ENCODE measurements around the gene VAC14.

The VAC14 gene

GRCh38 chr16:70706948-70707465 lies 94.0 kb downstream of the VAC14 start:
- no peak for DNase-seq (ENCODE audit: low spot score)

GRCh38 chr16:70705056-70705455 lies 95.9 kb downstream of the VAC14 start:
- DNase-seq (ENCODE audit: low spot score), result no peak

- DNase-seq (ENCODE audit: low spot score), result no peak
Observed at GRCh38 chr16:70704586-70704985, 96.4 kb downstream of the VAC14 start.

- DNase-seq (ENCODE audit: low spot score), result no peak
Observed at GRCh38 chr16:70703835-70704381, 97.0 kb downstream of the VAC14 start.

GRCh38 chr16:70703041-70703834 lies 97.7 kb downstream of the VAC14 start:
- DNase-seq (ENCODE audit: low spot score), result peak; percentile 82

- no peak for DNase-seq (ENCODE audit: low spot score)
Observed at GRCh38 chr16:70702624-70703023, 98.3 kb downstream of the VAC14 start.

- no peak for DNase-seq (ENCODE audit: low spot score)
Observed at GRCh38 chr16:70701998-70702397, 99.0 kb downstream of the VAC14 start.

- no peak for DNase-seq (ENCODE audit: low spot score)
Observed at GRCh38 chr16:70701596-70701995, 99.4 kb downstream of the VAC14 start.

- no peak for DNase-seq (ENCODE audit: low spot score)
Observed at GRCh38 chr16:70701036-70701435, 99.9 kb downstream of the VAC14 start.

- DNase-seq (ENCODE audit: low spot score), result peak; percentile 91
Observed at GRCh38 chr16:70700101-70701020, 100.6 kb downstream of the VAC14 start.

GRCh38 chr16:70699696-70700095 lies 101.3 kb downstream of the VAC14 start:
- DNase-seq (ENCODE audit: low spot score), result no peak

- DNase-seq (ENCODE audit: low spot score), result no peak
Observed at GRCh38 chr16:70698901-70699300, 102.1 kb downstream of the VAC14 start.

- no peak for DNase-seq (ENCODE audit: low spot score)
Observed at GRCh38 chr16:70697594-70698170, 103.3 kb downstream of the VAC14 start.

GRCh38 chr16:70696952-70697593 lies 103.9 kb downstream of the VAC14 start:
- no peak for DNase-seq (ENCODE audit: low spot score)

- no peak for DNase-seq (ENCODE audit: low spot score)
Observed at GRCh38 chr16:70696355-70696754, 104.6 kb downstream of the VAC14 start.

- DNase-seq (ENCODE audit: low spot score), result no peak
Observed at GRCh38 chr16:70695331-70696070, 105.5 kb downstream of the VAC14 start.

GRCh38 chr16:70694868-70695218 lies 106.1 kb downstream of the VAC14 start:
- DNase-seq (ENCODE audit: low spot score), result no peak

GRCh38 chr16:70694088-70694867 lies 106.7 kb downstream of the VAC14 start:
- DNase-seq (ENCODE audit: low spot score), result no peak

- no peak for DNase-seq (ENCODE audit: low spot score)
Observed at GRCh38 chr16:70692873-70693671, 107.9 kb downstream of the VAC14 start.

All from Ammon's horn (tissue), 1 donor.